ENCODE results near the gene SEC14L3. TPM values are rescaled to one million over a fixed set of nuclear protein-coding genes. Genes with fewer than 3 reads are reported as not detected.

Gene SEC14L3
- total and polyA plus RNA-seq, 2 donors (not counting 3 experiments of a cell fraction or from before 2014, with no cell fraction given): not detected

DNA sequence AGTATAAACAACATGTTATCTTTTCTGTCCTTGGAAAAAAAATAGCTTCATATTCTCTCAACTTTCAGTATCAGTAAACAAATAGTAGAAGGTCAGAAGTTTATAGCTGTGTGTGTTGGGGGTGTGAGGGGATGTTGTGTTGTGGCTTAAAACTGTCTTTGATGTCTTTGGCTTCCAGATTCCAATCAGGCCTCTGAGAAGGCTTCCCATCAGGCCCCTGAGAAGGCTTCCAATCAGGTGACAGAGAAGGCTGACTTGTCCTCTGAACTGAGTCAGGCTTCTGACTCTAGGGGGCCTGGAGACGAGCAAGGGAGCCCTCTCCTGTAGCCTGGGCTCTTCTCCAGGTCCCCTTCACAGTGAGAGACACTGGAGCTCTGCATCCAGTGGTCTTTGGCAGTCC, 37.0 kb downstream of the SEC14L3 start:
- Histone ChIP-seq H3K27ac (ENCODE audit: insufficient read depth, low read depth, low read length) (peak overlapping the region; percentile 63), H3K9me1 (replicated peaks; ENCODE audit: control insufficient read depth, extremely low read depth, insufficient read depth, low read length) (no peaks in the 10 kb centered on the region), H3K79me2 (ENCODE audit: control insufficient read depth, insufficient read depth, low read length) (no peaks in the 10 kb centered on the region), H3K4me3 (replicated peaks in 1 of 3; ENCODE audit: insufficient read depth in 1 of 3, low read depth in 1 of 3, low read length in 3 of 3) (no peak overlapping the region), H3K4me1 (ENCODE audit: control insufficient read depth, extremely low read depth, insufficient read depth, low read length) (peaks cover 10% of the 10 kb centered on the region), H3K27me3 (ENCODE audit: control insufficient read depth in 2 of 2, insufficient read depth in 2 of 2, low read length in 2 of 2) (no peaks in the 10 kb centered on the region), H3K36me3 (ENCODE audit: control insufficient read depth in 2 of 2, extremely low read depth in 1 of 2, insufficient read depth in 2 of 2, low read length in 2 of 2) (no peaks in the 10 kb centered on the region), H3K9ac (replicated peaks; ENCODE audit: extremely low read depth, insufficient read depth, low read length) (no peak overlapping the region), H3K9me3 (replicated peaks; ENCODE audit: control insufficient read depth, insufficient read depth, low read length) (no peaks in the 10 kb centered on the region), H4K20me1 (replicated peaks; ENCODE audit: control insufficient read depth, extremely low read depth, insufficient read depth, low read length) (no peaks in the 10 kb centered on the region), H3K4me2 (ENCODE audit: insufficient read depth, low read length) (no peak overlapping the region), H2AFZ (ENCODE audit: low read depth, low read length) (no peak overlapping the region)
- TF ChIP-seq MYC (IDR thresholded peaks at IDR 0.05; ENCODE audit: low read depth, low read length) (no peak), EZH2 (IDR thresholded peaks at IDR 0.05; ENCODE audit: borderline replicate concordance, low read depth, low read length, severe bottlenecking) (no peak), FOS (IDR thresholded peaks at IDR 0.05; ENCODE audit: borderline replicate concordance, insufficient read depth, low read length) (no peak), JUN (IDR thresholded peaks at IDR 0.05; ENCODE audit: borderline replicate concordance, insufficient read depth, insufficient read length, low read depth) (no peak), POLR2A (IDR thresholded peaks at IDR 0.05; ENCODE audit: low read depth, low read length) (no peak), POLR2AphosphoS5 (IDR thresholded peaks at IDR 0.05; ENCODE audit: insufficient read depth, low read depth, low read length) (no peak), GATA2 (IDR thresholded peaks at IDR 0.05; ENCODE audit: insufficient read depth, insufficient read length, low read depth, low read length) (no peak)
- TF ChIP-seq, protein P1, sequence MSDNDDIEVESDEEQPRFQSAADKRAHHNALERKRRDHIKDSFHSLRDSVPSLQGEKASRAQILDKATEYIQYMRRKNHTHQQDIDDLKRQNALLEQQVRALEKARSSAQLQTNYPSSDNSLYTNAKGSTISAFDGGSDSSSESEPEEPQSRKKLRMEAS (IDR thresholded peaks at IDR 0.05; ENCODE audit: insufficient read depth, insufficient read length): no peak
- TF ChIP-seq, protein P2, sequence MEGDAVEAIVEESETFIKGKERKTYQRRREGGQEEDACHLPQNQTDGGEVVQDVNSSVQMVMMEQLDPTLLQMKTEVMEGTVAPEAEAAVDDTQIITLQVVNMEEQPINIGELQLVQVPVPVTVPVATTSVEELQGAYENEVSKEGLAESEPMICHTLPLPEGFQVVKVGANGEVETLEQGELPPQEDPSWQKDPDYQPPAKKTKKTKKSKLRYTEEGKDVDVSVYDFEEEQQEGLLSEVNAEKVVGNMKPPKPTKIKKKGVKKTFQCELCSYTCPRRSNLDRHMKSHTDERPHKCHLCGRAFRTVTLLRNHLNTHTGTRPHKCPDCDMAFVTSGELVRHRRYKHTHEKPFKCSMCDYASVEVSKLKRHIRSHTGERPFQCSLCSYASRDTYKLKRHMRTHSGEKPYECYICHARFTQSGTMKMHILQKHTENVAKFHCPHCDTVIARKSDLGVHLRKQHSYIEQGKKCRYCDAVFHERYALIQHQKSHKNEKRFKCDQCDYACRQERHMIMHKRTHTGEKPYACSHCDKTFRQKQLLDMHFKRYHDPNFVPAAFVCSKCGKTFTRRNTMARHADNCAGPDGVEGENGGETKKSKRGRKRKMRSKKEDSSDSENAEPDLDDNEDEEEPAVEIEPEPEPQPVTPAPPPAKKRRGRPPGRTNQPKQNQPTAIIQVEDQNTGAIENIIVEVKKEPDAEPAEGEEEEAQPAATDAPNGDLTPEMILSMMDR (IDR thresholded peaks at IDR 0.05; ENCODE audit: extremely low read depth in 1 of 2, insufficient read depth in 1 of 2, low read depth in 1 of 2, low read length in 2 of 2): no peak
- CTCF ChIA-PET: interaction anchor here (1.2 kb wide), 1 partner anchor 10 kb away, joined by 3 read pairs; no protein-coding TSS in a partner anchor
- POLR2A ChIA-PET: no interaction called here
- no TSS peak for BruUV-seq (replicated peaks)
- FAIRE-seq (no peak), DNase-seq (ENCODE audit: low read depth, low spot score) (no peak)
- dilution Hi-C loops (cut with MboI; ENCODE audit: extremely low pct_ligation_motif_present, low sequenced_read_pairs) (no loop called here), intact Hi-C loops (cut with micrococcal nuclease) (no loop called here)
